Right lobe of liver (tissue), 6 donors: ENCODE results near the gene C1orf105. TPM values are rescaled to one million over a fixed set of nuclear protein-coding genes. Genes with fewer than 3 reads are reported as not detected.
A peak's percentile ranks its signal among the peaks of the same experiment; 100 is the strongest.

Source experiments
- ATAC-seq, 4 donors: fragments of 200-7000 bp; cut with Tn5 transposase; one replicate each; pipeline ENCODE4 v1.9.1; 2020; ENCODE audit warnings: mild to moderate bottlenecking in 4 of 4, moderate library complexity in 4 of 4
- DNase-seq, 3 donors: peaks; one replicate each; pipeline ENCODE4 v3.0.0-alpha.2; 2020
- H3K27ac ChIP-seq, 3 donors: fragments of 200-600 bp; one replicate each; pipeline ENCODE4 v1.8.0; 2022
- H3K27me3 ChIP-seq, 2 donors: fragments of 200-600 bp; one replicate each; pipeline ENCODE4 v1.8.0; 2022
- H3K36me3 ChIP-seq, 4 donors: fragments of 200-600 bp; sonication (generic) in 1 of 4; one replicate each; pipeline versions ENCODE4 v1.5.1 to v1.8.0; 2017 to 2022; ENCODE audit warnings: control low read depth in 1 of 4
- H3K4me1 ChIP-seq, 4 donors: fragments of 200-600 bp; sonication (generic) in 1 of 4; one replicate each; pipeline versions ENCODE4 v1.5.1 to v1.8.0; 2017 to 2022; ENCODE audit warnings: control low read depth in 1 of 4
- H3K4me3 ChIP-seq, 3 donors: fragments of 200-600 bp; one replicate each; pipeline ENCODE4 v1.8.0; 2022
- H3K9me3 ChIP-seq, 4 donors: fragments of 200-600 bp; sonication (generic) in 1 of 4; one replicate each; pipeline versions ENCODE4 v1.5.1 to v1.8.0; 2017 to 2022; ENCODE audit warnings: control low read depth in 1 of 4
- CTCF ChIP-seq, 4 donors: fragments of 200-600 bp in 3 of 4; fragments of 450-650 bp in 1 of 4; IDR thresholded peaks; one replicate each; pipeline versions ENCODE4 v1.5.1 to v1.8.0; 2016 to 2022; ENCODE audit warnings: antibody characterized with exemption in 4 of 4, mild to moderate bottlenecking in 2 of 4
- POLR2A ChIP-seq: fragments of 450-650 bp; IDR thresholded peaks from one replicate; pipeline ENCODE4 v1.6.1; 2017; ENCODE audit warnings: antibody characterized with exemption, mild to moderate bottlenecking
- WGBS: methylation state at CpG from one replicate; pipeline ENCODE4 v1.1.6; 2018; ENCODE audit warnings: low coverage, low lambda C conversion rate; ENCODE audit not compliant: insufficient coverage; ENCODE audit errors: missing lambda C conversion rate; 5-methylcytosine and 5-hydroxymethylcytosine counted together
- intact Hi-C, 2 donors: fragments of 100-400 bp; cut with DNase I; formaldehyde crosslinking; loops; one replicate each; pipeline versions ENCODE4 v1.11.2 to v1.14.1; 2022
- total RNA-seq, 6 experiments: library from RNA; depleted of rRNA in 2 of 6; stranded (reverse); fragments of >200 nt in 2 of 6; fragmentation: NEBNext Ultra II Directional in 3 of 6; extraction: Animal tissue kit (Norgen Biotek cat#: 25700) in 3 of 6; gene quantifications; one replicate each; pipeline versions ENCODE4 v1.1.0 to v1.2.4, GENCODE V29; 2016 to 2023
- donor health status: DM: no; HTN: yes; CAD: no.
- donor health status: DM: no; HTN: no; CAD: no.
- donor health status: DM: no; HTN: no; CAD: no.
- donor health status: DM: no; HTN: yes; CAD: no.
- donor health status: DM: no; HTN: yes; CAD: no.

The C1orf105 gene
- total RNA-seq, 6 experiments from 2014 or later = 0.24 to 1.3 (median 0.46) TPM; not detected in 2

- Histone ChIP-seq H3K4me1 (peaks cover 0 to 9% (median 0%) of the 10 kb centered on the region in 4 donors), H3K27me3 (no peaks in the 10 kb centered on the region), H3K4me3 (no peak overlapping the region), H3K9me3 (no peaks in the 10 kb centered on the region), H3K36me3 (no peaks in the 10 kb centered on the region), H3K27ac (no peak overlapping the region)
- no peak for DNase-seq
- intact Hi-C loops = no loop called here
- WGBS = 70% methylated on average over 4 of the region's 4 CpGs
- TF ChIP-seq CTCF (IDR thresholded peaks at IDR 0.05) = no peak
- no peak for TF ChIP-seq POLR2A
- ATAC-seq = peak in 1 of 4 donors; percentile 30
Measured at GRCh38 chr1:172476218-172476811, 55.8 kb downstream of the C1orf105 start.

- no peaks in the 10 kb centered on the region for H3K36me3 ChIP-seq
- 71% methylated on average over 2 of the region's 2 CpGs for WGBS
- intact Hi-C loops = no loop called here
- no peak for TF ChIP-seq POLR2A
- no peak for TF ChIP-seq CTCF (IDR thresholded peaks at IDR 0.05)
- DNase-seq (no peak), ATAC-seq (no peak)
- H3K4me1 ChIP-seq = peaks cover 0 to 9% (median 0%) of the 10 kb centered on the region in 4 donors
- H3K4me3 ChIP-seq = no peak overlapping the region
- no peaks in the 10 kb centered on the region for H3K27me3 ChIP-seq
- no peak overlapping the region for H3K27ac ChIP-seq
- H3K9me3 ChIP-seq = no peaks in the 10 kb centered on the region
Measured at GRCh38 chr1:172477216-172477615, 56.7 kb downstream of the C1orf105 start.

- Histone ChIP-seq H3K27ac (no peak overlapping the region), H3K4me1 (peaks cover 0 to 9% (median 0%) of the 10 kb centered on the region in 4 donors), H3K4me3 (no peak overlapping the region), H3K36me3 (no peaks in the 10 kb centered on the region), H3K27me3 (no peaks in the 10 kb centered on the region), H3K9me3 (no peaks in the 10 kb centered on the region)
- DNase-seq (no peak), ATAC-seq (no peak)
- intact Hi-C loops = no loop called here
- WGBS = 67% methylated on average over 1 of the region's 1 CpG
- TF ChIP-seq POLR2A = no peak
- TF ChIP-seq CTCF (IDR thresholded peaks at IDR 0.05) = no peak
Measured at GRCh38 chr1:172477741-172478140, 57.3 kb downstream of the C1orf105 start.

GRCh38 chr1:172478485-172478884, 58.0 kb downstream of the C1orf105 start:
- no peaks in the 10 kb centered on the region for H3K9me3 ChIP-seq
- TF ChIP-seq POLR2A = no peak
- no peak for TF ChIP-seq CTCF (IDR thresholded peaks at IDR 0.05)
- no peak overlapping the region for H3K4me3 ChIP-seq
- no peak for DNase-seq
- no peaks in the 10 kb centered on the region for H3K36me3 ChIP-seq
- intact Hi-C loops = no loop called here
- H3K4me1 ChIP-seq = peaks cover 0 to 7% (median 0%) of the 10 kb centered on the region in 4 donors
- no peak overlapping the region for H3K27ac ChIP-seq
- ATAC-seq = no peak
- H3K27me3 ChIP-seq = no peaks in the 10 kb centered on the region

GRCh38 chr1:172480431-172480830, 59.9 kb downstream of the C1orf105 start:
- 81% methylated on average over 3 of the region's 3 CpGs for WGBS
- no peaks in the 10 kb centered on the region for H3K27me3 ChIP-seq
- no peaks in the 10 kb centered on the region for H3K36me3 ChIP-seq
- TF ChIP-seq POLR2A (no peak), CTCF (IDR thresholded peaks at IDR 0.05) (no peak)
- H3K4me3 ChIP-seq = no peak overlapping the region
- no peaks in the 10 kb centered on the region for H3K4me1 ChIP-seq
- DNase-seq (no peak), ATAC-seq (no peak)
- H3K9me3 ChIP-seq = no peaks in the 10 kb centered on the region
- intact Hi-C loops = no loop called here
- no peak overlapping the region for H3K27ac ChIP-seq
